ENCODE data around the gene OR7C1. TPM values are rescaled to one million over a fixed set of nuclear protein-coding genes. Genes with fewer than 3 reads are reported as not detected.

Gene OR7C1
- polyA plus RNA-seq, 1 of the 3 experiments (the other 2 are of a cell fraction) = not detected

DNA sequence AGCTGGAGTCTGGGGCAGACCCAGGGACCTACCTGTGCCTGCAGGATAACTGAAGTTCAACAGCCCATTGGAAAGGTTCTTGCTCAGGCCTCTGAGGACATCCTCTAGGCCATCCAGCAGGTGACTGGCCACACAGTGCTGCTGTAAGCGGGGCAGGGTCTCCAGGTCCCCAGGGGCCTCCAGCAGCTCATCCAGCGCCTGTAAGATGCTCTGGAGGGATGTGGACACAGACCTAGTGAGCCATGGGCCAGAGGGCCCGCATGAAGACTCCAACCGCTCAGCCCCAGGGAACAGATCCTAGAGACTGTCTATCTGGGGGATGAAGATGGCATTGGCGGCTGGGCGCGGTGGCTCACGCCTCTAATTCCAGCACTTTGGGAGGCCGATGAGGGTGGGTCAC lies 70.6 kb downstream of the OR7C1 start:
- no peaks in the 10 kb centered on the region for H4K20me1 ChIP-seq (ENCODE audit: insufficient read depth)
- TF ChIP-seq, protein P1, sequence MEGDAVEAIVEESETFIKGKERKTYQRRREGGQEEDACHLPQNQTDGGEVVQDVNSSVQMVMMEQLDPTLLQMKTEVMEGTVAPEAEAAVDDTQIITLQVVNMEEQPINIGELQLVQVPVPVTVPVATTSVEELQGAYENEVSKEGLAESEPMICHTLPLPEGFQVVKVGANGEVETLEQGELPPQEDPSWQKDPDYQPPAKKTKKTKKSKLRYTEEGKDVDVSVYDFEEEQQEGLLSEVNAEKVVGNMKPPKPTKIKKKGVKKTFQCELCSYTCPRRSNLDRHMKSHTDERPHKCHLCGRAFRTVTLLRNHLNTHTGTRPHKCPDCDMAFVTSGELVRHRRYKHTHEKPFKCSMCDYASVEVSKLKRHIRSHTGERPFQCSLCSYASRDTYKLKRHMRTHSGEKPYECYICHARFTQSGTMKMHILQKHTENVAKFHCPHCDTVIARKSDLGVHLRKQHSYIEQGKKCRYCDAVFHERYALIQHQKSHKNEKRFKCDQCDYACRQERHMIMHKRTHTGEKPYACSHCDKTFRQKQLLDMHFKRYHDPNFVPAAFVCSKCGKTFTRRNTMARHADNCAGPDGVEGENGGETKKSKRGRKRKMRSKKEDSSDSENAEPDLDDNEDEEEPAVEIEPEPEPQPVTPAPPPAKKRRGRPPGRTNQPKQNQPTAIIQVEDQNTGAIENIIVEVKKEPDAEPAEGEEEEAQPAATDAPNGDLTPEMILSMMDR (IDR thresholded peaks at IDR 0.05) = no peak
- TF ChIP-seq, protein P2, sequence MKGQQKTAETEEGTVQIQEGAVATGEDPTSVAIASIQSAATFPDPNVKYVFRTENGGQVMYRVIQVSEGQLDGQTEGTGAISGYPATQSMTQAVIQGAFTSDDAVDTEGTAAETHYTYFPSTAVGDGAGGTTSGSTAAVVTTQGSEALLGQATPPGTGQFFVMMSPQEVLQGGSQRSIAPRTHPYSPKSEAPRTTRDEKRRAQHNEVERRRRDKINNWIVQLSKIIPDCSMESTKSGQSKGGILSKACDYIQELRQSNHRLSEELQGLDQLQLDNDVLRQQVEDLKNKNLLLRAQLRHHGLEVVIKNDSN (IDR thresholded peaks at IDR 0.05; ENCODE audit: borderline replicate concordance, low read depth) = no peak
- no peak for TF ChIP-seq FOXJ3 (CRISPR knock-in tag; IDR thresholded peaks at IDR 0.05)
- TF ChIP-seq MXI1 (IDR thresholded peaks at IDR 0.05; ENCODE audit: low read depth, low read length) = no peak
- TF ChIP-seq SMC3 (IDR thresholded peaks at IDR 0.05; ENCODE audit: low read depth, low read length) = no peak
- TF ChIP-seq TAF1 (IDR thresholded peaks at IDR 0.05; ENCODE audit: borderline replicate concordance, low read depth, low read length) = no peak
- TF ChIP-seq, protein P3, sequence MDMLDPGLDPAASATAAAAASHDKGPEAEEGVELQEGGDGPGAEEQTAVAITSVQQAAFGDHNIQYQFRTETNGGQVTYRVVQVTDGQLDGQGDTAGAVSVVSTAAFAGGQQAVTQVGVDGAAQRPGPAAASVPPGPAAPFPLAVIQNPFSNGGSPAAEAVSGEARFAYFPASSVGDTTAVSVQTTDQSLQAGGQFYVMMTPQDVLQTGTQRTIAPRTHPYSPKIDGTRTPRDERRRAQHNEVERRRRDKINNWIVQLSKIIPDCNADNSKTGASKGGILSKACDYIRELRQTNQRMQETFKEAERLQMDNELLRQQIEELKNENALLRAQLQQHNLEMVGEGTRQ (IDR thresholded peaks at IDR 0.05; ENCODE audit: borderline replicate concordance, low read depth, low read length) = no peak
- TF ChIP-seq, protein P4, sequence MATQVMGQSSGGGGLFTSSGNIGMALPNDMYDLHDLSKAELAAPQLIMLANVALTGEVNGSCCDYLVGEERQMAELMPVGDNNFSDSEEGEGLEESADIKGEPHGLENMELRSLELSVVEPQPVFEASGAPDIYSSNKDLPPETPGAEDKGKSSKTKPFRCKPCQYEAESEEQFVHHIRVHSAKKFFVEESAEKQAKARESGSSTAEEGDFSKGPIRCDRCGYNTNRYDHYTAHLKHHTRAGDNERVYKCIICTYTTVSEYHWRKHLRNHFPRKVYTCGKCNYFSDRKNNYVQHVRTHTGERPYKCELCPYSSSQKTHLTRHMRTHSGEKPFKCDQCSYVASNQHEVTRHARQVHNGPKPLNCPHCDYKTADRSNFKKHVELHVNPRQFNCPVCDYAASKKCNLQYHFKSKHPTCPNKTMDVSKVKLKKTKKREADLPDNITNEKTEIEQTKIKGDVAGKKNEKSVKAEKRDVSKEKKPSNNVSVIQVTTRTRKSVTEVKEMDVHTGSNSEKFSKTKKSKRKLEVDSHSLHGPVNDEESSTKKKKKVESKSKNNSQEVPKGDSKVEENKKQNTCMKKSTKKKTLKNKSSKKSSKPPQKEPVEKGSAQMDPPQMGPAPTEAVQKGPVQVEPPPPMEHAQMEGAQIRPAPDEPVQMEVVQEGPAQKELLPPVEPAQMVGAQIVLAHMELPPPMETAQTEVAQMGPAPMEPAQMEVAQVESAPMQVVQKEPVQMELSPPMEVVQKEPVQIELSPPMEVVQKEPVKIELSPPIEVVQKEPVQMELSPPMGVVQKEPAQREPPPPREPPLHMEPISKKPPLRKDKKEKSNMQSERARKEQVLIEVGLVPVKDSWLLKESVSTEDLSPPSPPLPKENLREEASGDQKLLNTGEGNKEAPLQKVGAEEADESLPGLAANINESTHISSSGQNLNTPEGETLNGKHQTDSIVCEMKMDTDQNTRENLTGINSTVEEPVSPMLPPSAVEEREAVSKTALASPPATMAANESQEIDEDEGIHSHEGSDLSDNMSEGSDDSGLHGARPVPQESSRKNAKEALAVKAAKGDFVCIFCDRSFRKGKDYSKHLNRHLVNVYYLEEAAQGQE (IDR thresholded peaks at IDR 0.05; ENCODE audit: low read depth, low read length) = no peak
- no peak for TF ChIP-seq NFIC (IDR thresholded peaks at IDR 0.05; ENCODE audit: borderline replicate concordance)
- TF ChIP-seq FOXM1 (IDR thresholded peaks at IDR 0.05; ENCODE audit: low read depth) = no peak
- TF ChIP-seq RAD21 (IDR thresholded peaks at IDR 0.05; ENCODE audit: low read length) = no peak
- no peak for TF ChIP-seq EP300 (IDR thresholded peaks at IDR 0.05; ENCODE audit: borderline replicate concordance in 1 of 2, low read depth in 1 of 2, low read length in 1 of 2)
- TF ChIP-seq, protein P5, sequence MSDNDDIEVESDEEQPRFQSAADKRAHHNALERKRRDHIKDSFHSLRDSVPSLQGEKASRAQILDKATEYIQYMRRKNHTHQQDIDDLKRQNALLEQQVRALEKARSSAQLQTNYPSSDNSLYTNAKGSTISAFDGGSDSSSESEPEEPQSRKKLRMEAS (IDR thresholded peaks at IDR 0.05; ENCODE audit: low read depth) = no peak
- TF ChIP-seq, protein P6, sequence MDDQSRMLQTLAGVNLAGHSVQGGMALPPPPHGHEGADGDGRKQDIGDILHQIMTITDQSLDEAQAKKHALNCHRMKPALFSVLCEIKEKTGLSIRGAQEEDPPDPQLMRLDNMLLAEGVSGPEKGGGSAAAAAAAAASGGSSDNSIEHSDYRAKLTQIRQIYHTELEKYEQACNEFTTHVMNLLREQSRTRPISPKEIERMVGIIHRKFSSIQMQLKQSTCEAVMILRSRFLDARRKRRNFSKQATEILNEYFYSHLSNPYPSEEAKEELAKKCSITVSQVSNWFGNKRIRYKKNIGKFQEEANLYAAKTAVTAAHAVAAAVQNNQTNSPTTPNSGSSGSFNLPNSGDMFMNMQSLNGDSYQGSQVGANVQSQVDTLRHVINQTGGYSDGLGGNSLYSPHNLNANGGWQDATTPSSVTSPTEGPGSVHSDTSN (IDR thresholded peaks at IDR 0.05) = no peak
- TF ChIP-seq POLR2AphosphoS5 (IDR thresholded peaks at IDR 0.05; ENCODE audit: low read depth, low read length) = no peak
- TF ChIP-seq GATA2 (CRISPR knock-in tag; IDR thresholded peaks at IDR 0.05) = no peak
- TF ChIP-seq, protein P7, sequence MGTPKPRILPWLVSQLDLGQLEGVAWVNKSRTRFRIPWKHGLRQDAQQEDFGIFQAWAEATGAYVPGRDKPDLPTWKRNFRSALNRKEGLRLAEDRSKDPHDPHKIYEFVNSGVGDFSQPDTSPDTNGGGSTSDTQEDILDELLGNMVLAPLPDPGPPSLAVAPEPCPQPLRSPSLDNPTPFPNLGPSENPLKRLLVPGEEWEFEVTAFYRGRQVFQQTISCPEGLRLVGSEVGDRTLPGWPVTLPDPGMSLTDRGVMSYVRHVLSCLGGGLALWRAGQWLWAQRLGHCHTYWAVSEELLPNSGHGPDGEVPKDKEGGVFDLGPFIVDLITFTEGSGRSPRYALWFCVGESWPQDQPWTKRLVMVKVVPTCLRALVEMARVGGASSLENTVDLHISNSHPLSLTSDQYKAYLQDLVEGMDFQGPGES (IDR thresholded peaks at IDR 0.05; ENCODE audit: low read depth, low read length) = no peak
- TF ChIP-seq, protein P8, sequence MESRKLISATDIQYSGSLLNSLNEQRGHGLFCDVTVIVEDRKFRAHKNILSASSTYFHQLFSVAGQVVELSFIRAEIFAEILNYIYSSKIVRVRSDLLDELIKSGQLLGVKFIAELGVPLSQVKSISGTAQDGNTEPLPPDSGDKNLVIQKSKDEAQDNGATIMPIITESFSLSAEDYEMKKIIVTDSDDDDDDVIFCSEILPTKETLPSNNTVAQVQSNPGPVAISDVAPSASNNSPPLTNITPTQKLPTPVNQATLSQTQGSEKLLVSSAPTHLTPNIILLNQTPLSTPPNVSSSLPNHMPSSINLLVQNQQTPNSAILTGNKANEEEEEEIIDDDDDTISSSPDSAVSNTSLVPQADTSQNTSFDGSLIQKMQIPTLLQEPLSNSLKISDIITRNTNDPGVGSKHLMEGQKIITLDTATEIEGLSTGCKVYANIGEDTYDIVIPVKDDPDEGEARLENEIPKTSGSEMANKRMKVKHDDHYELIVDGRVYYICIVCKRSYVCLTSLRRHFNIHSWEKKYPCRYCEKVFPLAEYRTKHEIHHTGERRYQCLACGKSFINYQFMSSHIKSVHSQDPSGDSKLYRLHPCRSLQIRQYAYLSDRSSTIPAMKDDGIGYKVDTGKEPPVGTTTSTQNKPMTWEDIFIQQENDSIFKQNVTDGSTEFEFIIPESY (IDR thresholded peaks at IDR 0.05; ENCODE audit: borderline replicate concordance, low read depth) = no peak
- no peak for TF ChIP-seq RCOR1 (IDR thresholded peaks at IDR 0.05; ENCODE audit: low read length)
- no peaks in the 10 kb centered on the region for H3F3A ChIP-seq (replicated peaks; ENCODE audit: insufficient read depth)
- no peak overlapping the region for H3K4me2 ChIP-seq
- peaks cover 40% of the 10 kb centered on the region; the same call in 1 of the 2 replicates for H3K27me3 ChIP-seq (ENCODE audit: insufficient read depth)
- H3K4me1 ChIP-seq (ENCODE audit: control insufficient read depth in 1 of 2, insufficient read depth in 2 of 2, low read depth in 1 of 2, low read length in 1 of 2) = no peaks in the 10 kb centered on the region
- no peaks in the 10 kb centered on the region for H3K9me2 ChIP-seq
- no peak overlapping the region for H2AFZ ChIP-seq (ENCODE audit: low read depth)
- H3K9ac ChIP-seq = no peak overlapping the region
- ChIA-PET CTCF (no interaction called here), POLR2A (no interaction called here)
- H3K79me2 ChIP-seq (ENCODE audit: insufficient read depth) = no peaks in the 10 kb centered on the region
- no peaks in the 10 kb centered on the region for H3K36me3 ChIP-seq (replicated peaks in 1 of 2; ENCODE audit: control insufficient read depth in 1 of 2, insufficient read depth in 2 of 2, low read length in 1 of 2)
- DNase-seq = no peak
- no peak overlapping the region for H3K27ac ChIP-seq (ENCODE audit: low read depth in 2 of 2, low read length in 1 of 2)
- WGBS (ENCODE audit: low lambda C conversion rate) = 12% methylated on average over 7 of the region's 9 CpGs
- H3K9me3 ChIP-seq = no peaks in the 10 kb centered on the region
- no peak overlapping the region for H3K4me3 ChIP-seq (ENCODE audit: low read depth in 2 of 2, low read length in 1 of 2)
